Subcutaneous abdominal adipose tissue (tissue), 5 donors: ENCODE measurements around the gene CORO7.

Source experiments
- H3K27ac ChIP-seq: one replicate; pipeline ENCODE4 v1.7.0; 2013; ENCODE audit warnings: low read depth, mild to moderate bottlenecking, inconsistent platforms, low read length, moderate library complexity
- H3K27me3 ChIP-seq, 5 donors: one replicate each; pipeline ENCODE4 v1.7.0; 2013; ENCODE audit warnings: low read length in 5 of 5, inconsistent platforms in 1 of 5; ENCODE audit not compliant: control insufficient read depth in 5 of 5, insufficient read depth in 4 of 5
- H3K36me3 ChIP-seq, 5 donors: one replicate each; pipeline ENCODE4 v1.7.0; 2013; ENCODE audit warnings: low read length in 5 of 5; ENCODE audit not compliant: control insufficient read depth in 5 of 5, insufficient read depth in 5 of 5
- H3K4me1 ChIP-seq, 5 donors: one replicate each; pipeline ENCODE4 v1.7.0; 2013; ENCODE audit warnings: low read length in 5 of 5, mild to moderate bottlenecking in 3 of 5, moderate library complexity in 1 of 5; ENCODE audit not compliant: control insufficient read depth in 5 of 5, insufficient read depth in 5 of 5
- H3K4me3 ChIP-seq, 5 donors: one replicate each; pipeline ENCODE4 v1.7.0; 2013; ENCODE audit warnings: low read length in 5 of 5, low read depth in 1 of 5
- H3K9ac ChIP-seq, 5 donors: one replicate each; pipeline ENCODE4 v1.7.0; 2013; ENCODE audit warnings: low read length in 5 of 5, mild to moderate bottlenecking in 4 of 5, moderate library complexity in 3 of 5
- H3K9me3 ChIP-seq, 5 donors: one replicate each; pipeline ENCODE4 v1.7.0; 2013; ENCODE audit warnings: low read length in 5 of 5; ENCODE audit not compliant: control insufficient read depth in 5 of 5
- donor health status: healthy.
- donor health status: healthy.
- donor health status: healthy.
- donor health status: healthy.
- donor health status: healthy.

The CORO7 gene

GRCh38 chr16:4450430-4450829 lies 34.0 kb upstream of the CORO7 start:
- Histone ChIP-seq H3K27me3 (no peaks in the 10 kb centered on the region), H3K4me3 (no peak overlapping the region), H3K27ac (no peak overlapping the region), H3K9ac (no peak overlapping the region), H3K36me3 (peaks cover 0 to 94% (median 78%) of the 10 kb centered on the region in 5 donors), H3K9me3 (no peaks in the 10 kb centered on the region), H3K4me1 (no peaks in the 10 kb centered on the region)

GRCh38 chr16:4443986-4444385 lies 27.6 kb upstream of the CORO7 start:
- H3K27ac ChIP-seq = no peak overlapping the region
- no peaks in the 10 kb centered on the region for H3K4me1 ChIP-seq
- no peaks in the 10 kb centered on the region for H3K9me3 ChIP-seq
- H3K4me3 ChIP-seq = no peak overlapping the region
- H3K36me3 ChIP-seq = peaks cover 11 to 93% (median 85%) of the 10 kb centered on the region in 5 donors
- H3K9ac ChIP-seq = no peak overlapping the region
- no peaks in the 10 kb centered on the region for H3K27me3 ChIP-seq

DNA sequence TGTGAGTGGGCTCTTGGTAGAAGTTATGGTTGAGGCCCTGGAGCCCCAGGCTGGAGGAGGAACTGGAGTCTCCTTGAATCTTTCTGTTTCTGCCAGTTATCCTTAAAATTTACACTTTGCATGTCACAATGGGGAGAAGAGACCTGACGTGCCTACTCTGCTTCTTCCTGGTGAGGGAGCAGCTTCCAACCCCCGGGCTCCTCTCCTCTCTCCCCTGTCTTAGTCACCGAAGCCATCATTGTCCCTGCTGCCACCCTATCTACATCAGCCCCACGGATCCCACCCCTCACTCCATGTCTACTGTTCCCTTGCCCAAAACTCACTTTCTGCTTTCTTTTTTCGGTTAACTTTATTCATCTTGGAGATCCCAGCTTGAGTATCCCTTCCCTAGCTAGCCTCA lies 26.9 kb upstream of the CORO7 start:
- H3K9me3 ChIP-seq = no peaks in the 10 kb centered on the region
- no peaks in the 10 kb centered on the region for H3K27me3 ChIP-seq
- H3K36me3 ChIP-seq = peaks cover 11 to 89% (median 79%) of the 10 kb centered on the region in 5 donors
- H3K4me1 ChIP-seq = no peaks in the 10 kb centered on the region
- H3K27ac ChIP-seq = no peak overlapping the region
- H3K9ac ChIP-seq = no peak overlapping the region
- H3K4me3 ChIP-seq = no peak overlapping the region

DNA sequence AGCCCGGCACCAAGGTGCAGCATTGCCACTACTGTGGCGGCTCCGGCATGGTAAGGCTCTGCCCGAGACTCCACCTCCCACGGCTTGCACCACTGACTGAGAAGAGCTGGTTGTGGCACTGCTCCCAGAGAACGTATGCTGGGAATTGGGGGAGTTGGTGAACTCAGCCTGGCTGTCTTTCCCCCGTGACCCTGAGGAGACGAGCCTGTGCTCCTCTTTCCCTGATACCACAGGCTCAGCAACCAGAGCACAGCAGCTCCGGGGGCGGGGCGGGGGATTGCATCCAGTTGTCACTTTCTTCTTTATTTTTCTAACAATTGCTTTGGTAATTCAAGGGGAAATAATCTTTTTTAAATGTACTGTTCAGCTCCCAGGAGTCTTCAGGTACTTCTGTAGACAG lies 26.0 kb upstream of the CORO7 start:
- Histone ChIP-seq H3K4me3 (no peak overlapping the region), H3K9ac (no peak overlapping the region), H3K9me3 (no peaks in the 10 kb centered on the region), H3K27me3 (no peaks in the 10 kb centered on the region), H3K36me3 (peaks cover 11 to 89% (median 77%) of the 10 kb centered on the region in 5 donors), H3K27ac (no peak overlapping the region), H3K4me1 (no peaks in the 10 kb centered on the region)

DNA sequence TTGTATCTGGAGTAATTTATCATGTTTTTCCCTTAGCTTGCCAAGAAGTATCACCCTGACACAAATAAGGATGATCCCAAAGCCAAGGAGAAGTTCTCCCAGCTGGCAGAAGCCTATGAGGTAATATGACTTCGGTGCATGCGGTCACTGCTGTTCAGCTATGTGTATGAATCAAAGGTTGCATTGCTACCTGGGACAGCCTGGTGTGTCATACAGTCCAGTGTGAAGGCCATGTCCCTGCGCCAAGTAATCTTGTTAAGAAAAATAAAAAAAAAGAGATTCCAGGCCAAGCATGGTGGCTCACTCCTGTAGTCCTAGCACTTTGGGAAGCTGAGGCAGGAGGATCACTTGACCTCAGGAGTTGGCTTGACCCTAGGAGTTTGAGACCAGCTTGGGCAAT lies 21.0 kb upstream of the CORO7 start:
- H3K9me3 ChIP-seq = no peaks in the 10 kb centered on the region
- H3K36me3 ChIP-seq = peaks cover 19 to 67% (median 54%) of the 10 kb centered on the region in 5 donors
- H3K27ac ChIP-seq = no peak overlapping the region
- H3K27me3 ChIP-seq = no peaks in the 10 kb centered on the region
- H3K4me3 ChIP-seq = no peak overlapping the region
- H3K9ac ChIP-seq = no peak overlapping the region
- H3K4me1 ChIP-seq = no peaks in the 10 kb centered on the region

- no peaks in the 10 kb centered on the region for H3K4me1 ChIP-seq
- H3K9ac ChIP-seq = no peak overlapping the region
- H3K9me3 ChIP-seq = no peaks in the 10 kb centered on the region
- no peaks in the 10 kb centered on the region for H3K27me3 ChIP-seq
- no peak overlapping the region for H3K4me3 ChIP-seq
- peaks cover 11 to 56% (median 41%) of the 10 kb centered on the region in 5 donors for H3K36me3 ChIP-seq
- H3K27ac ChIP-seq = no peak overlapping the region
These were observed 19.1 kb upstream of the CORO7 start for GRCh38 chr16:4435337-4436067.

- Histone ChIP-seq H3K9ac (no peak overlapping the region), H3K27ac (no peak overlapping the region), H3K4me3 (no peak overlapping the region), H3K4me1 (no peaks in the 10 kb centered on the region), H3K27me3 (no peaks in the 10 kb centered on the region), H3K9me3 (no peaks in the 10 kb centered on the region), H3K36me3 (peaks cover 11 to 47% (median 32%) of the 10 kb centered on the region in 5 donors)
These were observed 17.8 kb upstream of the CORO7 start for GRCh38 chr16:4433914-4434787.

- Histone ChIP-seq H3K9me3 (no peaks in the 10 kb centered on the region), H3K36me3 (peaks cover 11 to 44% (median 31%) of the 10 kb centered on the region in 5 donors), H3K4me1 (no peaks in the 10 kb centered on the region), H3K9ac (peak overlapping the region in 1 of 5 donors; percentile 8), H3K27ac (no peak overlapping the region), H3K27me3 (no peaks in the 10 kb centered on the region), H3K4me3 (no peak overlapping the region)
These were observed 16.8 kb upstream of the CORO7 start for GRCh38 chr16:4433228-4433627.

DNA sequence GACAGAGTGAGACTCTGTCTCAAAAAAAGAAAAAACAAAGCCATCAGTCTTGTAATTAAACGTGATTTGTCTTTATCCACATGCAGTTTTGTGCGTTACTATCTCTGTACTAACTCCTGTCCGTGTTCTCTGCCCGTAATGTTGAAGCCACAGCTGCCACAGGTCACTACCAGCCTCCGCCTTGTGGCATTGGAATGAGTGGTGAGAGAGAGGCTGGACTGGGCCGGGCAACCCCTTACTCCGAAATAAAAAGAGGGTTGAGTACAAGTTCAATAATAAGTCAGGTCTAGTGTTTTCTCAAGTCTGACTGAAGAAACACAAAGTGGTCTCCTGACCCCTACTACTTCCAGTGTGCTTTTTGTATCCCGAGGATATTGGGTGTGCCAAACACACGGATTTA lies 14.6 kb upstream of the CORO7 start:
- H3K27ac ChIP-seq = no peak overlapping the region
- H3K9me3 ChIP-seq = no peaks in the 10 kb centered on the region
- no peaks in the 10 kb centered on the region for H3K27me3 ChIP-seq
- H3K4me3 ChIP-seq = no peak overlapping the region
- no peak overlapping the region for H3K9ac ChIP-seq
- H3K4me1 ChIP-seq = peaks cover 4 to 15% (median 12%) of the 10 kb centered on the region in 5 donors
- peaks cover 11 to 27% (median 17%) of the 10 kb centered on the region in 5 donors for H3K36me3 ChIP-seq

DNA sequence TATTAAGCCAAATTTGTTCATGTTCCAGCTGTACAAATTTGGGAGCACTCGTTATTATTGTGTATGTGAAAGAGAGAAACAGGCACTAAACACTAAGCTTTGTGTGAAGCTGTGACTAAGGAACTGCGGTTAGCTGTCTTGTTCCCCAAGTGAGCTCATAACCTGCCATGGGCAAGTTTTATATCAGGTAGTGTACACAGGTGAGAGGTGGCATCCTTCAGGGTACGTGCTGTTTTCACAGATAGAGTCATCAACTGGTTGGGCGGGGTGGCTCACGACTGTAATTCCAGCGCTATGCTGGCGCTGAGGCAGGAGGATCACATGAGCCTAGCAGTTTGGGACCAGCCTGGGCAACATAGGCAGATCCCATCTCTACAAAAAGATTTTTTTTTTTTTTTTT lies 12.1 kb upstream of the CORO7 start:
- Histone ChIP-seq H3K9ac (no peak overlapping the region), H3K27ac (no peak overlapping the region), H3K4me1 (peaks cover 8 to 22% (median 19%) of the 10 kb centered on the region in 5 donors), H3K4me3 (no peak overlapping the region), H3K9me3 (no peaks in the 10 kb centered on the region), H3K27me3 (peaks cover 0 to 3% (median 0%) of the 10 kb centered on the region in 5 donors), H3K36me3 (peaks cover under 1 to 8% (median 4%) of the 10 kb centered on the region in 5 donors)
